GM18870 (cell line): ENCODE measurements around the gene RAB27B.
"Not testable (repeated sequence)": the region's sequence is repeated elsewhere in the genome, so short reads cannot be mapped to it uniquely, and the experiment has no call there.

ENCODE experiments used
- ATAC-seq: cut with Tn5 transposase; IDR thresholded peaks from one replicate; pipeline ENCODE4 v1.9.1; 2021; ENCODE audit warnings: moderate library complexity; ENCODE audit not compliant: unreplicated experiment

Gene RAB27B, protein sequence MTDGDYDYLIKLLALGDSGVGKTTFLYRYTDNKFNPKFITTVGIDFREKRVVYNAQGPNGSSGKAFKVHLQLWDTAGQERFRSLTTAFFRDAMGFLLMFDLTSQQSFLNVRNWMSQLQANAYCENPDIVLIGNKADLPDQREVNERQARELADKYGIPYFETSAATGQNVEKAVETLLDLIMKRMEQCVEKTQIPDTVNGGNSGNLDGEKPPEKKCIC

DNA sequence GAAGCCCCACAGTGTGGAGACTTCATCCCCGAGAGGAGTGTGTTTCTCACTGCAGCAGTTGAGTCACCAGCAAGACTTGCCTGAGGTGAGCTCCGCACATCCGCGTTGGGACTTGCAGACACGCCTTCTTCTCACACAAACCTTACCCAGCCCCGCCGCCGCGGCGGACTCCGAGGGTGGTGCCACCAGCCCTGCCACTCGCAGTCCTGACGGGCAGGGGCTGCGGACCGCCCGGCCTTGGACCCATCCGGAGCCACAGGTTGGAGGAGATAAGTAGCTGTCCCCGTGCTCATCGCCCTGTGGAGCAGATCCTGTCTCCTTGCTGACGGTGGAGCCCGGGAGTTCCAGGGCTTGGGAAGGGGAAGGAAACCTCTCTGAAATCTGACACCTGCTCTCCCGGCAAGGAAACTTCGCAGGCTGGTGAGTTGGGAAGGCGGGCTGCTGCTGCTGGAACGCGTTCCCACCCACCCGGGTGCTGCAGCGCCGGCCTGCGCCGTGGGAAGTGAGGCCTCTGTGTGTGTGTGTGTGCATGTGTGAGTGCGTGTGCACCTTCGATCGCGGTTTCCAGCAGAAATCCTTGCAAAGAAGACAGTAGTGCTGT is at the start of gene RAB27B:
Gene RAB27B (plus strand): TSS at position 197 of the 601 bp plus-strand sequence. CDS start 49,109 bp downstream, outside the sequence.
- no peak for ATAC-seq

DNA sequence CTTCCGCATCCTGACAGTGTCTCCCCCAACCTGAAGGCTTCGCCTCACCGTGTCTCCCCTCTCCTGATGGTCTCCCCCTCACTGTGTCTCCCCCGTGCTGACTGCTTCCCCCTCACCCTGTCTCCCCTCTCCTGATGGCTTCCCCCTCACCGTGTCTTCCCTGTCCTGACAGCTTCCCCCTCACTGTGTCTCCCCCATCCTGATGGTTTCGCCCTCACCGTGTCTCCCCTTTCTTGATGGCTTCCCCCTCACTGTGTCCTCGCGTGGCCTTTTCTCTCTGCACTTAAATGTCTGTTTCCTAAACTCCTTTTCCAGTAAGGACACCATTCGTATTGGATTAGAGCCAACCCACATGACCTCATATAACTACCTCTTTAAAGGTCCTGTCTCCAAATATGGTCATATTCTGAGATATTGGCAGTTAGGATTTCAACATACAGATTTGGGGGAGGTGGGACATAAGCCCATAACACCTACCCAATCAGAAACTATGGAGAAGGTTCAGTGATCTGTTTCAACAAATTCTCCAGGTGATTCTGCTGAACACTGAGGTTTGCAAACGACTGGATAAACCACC is 47.9 kb upstream of the RAB27B start:
- ATAC-seq: no peak

DNA sequence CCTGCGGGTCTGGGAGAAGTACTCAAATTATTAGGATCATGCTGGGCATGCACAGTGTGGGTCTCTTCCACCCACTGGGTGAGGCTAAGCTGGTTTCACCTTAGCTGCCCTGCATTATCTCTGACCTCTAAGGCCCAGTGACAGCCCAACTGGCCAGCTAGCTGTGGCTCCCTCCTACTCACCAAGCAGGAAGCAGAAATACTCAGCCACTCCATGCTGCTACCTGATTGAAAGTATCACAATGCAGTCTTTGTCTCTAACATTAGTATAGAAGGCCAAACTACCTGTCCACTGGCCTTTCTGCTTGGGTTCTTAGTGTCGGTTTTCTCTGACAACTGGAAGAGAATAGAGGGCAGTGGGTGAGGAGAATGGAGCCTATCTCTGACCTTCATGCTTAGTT is 47.3 kb upstream of the RAB27B start:
- no peak for ATAC-seq

DNA sequence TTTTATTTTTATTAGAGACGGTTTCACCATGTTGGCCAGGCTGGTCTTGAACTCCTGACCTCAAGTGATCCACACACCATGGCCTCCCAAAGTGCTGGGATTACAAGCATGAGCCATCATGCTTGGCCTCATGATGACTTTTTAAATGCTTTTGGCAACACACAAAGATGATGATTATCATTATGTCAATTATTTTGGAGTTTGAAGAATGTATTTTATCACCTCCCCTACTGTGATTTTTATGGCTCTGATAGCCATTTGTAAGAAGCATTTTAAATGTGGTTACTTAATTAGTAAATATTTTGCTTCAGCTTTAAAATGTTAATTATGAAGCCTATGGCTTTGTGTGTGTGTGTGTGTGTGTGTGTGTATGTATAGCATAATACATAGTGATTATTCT is 45.1 kb upstream of the RAB27B start:
- no peak for ATAC-seq

DNA sequence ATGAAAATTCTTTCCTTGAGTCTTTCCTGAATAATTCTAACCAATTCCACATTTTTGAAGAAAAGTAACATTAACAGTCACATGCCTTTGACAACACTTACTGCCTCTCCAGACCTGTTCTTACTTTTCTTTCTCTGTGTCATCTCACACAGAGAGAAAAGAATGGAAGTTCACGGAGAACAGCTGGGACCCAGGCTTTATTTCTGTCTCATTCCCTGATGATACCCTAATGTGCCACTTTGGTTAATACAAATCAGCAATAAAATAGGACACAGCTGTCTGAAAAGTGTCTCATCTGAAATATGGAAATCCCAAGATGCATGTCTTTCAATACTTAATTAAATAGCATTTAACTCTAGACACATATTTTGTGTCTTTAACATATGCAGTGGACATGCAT is 42.1 kb upstream of the RAB27B start:
- no peak for ATAC-seq

DNA sequence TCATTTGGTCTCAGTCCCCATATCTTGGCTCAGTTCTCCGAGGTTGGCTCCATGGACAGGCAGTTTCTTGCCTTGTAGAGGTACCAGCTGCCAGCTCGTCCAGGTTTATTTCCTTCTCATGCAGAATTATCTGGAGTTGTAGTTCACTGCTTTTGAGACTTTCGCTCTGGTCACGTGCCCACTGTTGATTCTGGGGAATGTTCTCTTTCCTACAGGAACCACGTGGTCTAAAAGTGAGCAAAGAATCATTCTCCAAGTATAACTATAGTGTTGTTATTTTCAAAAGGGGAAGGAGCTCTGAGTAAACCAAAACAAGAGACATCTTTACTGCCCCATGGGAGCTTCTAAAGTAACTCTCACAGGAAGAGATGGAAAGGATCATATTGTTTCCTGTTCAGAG is 41.2 kb upstream of the RAB27B start:
- ATAC-seq: no peak

DNA sequence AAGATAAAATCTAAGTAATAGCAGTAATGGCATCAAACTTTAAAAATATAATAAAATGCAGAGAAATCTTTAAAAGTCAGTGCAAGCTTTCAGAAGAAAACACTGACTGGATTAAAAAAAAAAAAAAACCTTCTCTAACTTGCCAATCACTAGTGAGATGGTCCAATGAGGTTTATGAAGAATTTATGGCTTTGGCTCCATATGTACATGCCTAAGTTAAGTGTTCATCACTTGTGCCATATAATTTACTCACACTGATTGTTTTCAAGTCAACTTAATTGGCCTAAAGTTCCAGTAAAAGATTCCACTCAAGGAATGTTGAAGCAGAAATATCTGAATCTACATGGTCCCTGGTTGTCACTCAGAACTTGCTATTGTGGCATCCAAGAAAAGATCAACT is 40.7 kb upstream of the RAB27B start:
- no peak for ATAC-seq

DNA sequence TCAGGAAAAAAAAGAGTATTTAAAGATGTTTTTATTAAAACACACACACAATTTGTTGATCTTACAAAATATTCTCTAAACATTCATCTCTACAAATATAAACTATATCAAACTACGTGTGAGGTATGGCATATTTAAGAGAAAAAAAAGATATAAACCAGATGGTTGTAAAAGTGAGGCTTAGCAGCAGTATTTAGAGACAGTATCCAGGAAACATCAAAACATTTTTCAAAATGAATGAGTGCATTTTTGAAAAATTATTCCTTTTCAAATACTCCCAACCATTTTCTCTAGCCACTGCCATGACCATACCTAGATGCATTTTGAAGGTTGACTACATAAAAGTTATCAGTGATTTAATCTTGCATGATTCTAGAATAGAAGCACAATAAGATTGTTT is 38.2 kb upstream of the RAB27B start:
- no peak for ATAC-seq

DNA sequence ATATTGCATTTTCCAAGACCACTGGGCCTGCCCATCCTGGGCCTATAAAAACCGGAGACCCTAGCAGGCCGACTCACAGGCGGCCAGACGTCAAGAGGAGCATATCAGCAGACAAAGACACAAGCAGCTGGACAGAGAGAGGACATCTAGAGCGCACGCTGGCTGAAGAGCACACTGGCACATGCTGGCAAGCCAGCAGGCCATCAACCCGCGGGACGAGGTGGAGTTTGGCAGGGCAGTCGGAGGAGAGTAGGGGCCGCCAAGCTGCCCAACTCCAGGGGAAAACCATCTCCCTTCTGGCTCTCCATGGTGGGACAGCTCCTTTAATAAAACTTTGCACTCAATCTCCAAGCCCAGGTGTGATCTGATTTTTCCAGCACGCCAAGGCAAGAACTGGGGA is 36.6 kb upstream of the RAB27B start:
- no peak for ATAC-seq

DNA sequence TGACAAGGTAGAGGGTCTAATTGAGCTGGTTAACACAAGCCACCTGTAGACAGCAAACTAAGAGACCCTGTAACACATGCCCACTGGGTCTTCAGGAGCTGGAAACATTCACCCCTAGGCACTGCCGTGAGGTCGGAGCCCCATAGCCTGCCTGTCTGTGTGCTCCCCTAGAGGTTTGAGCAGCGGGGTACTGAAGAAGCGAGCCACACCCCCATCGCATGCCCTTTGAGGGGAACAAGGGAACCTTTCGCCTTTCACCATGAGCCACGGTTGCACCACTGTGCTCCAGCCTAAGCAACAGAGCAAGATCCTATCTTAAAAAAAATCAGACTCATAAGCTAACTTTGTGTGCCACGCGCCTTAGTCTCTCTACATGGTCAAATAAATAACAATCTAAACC is 36.2 kb upstream of the RAB27B start:
- ATAC-seq: no peak

DNA sequence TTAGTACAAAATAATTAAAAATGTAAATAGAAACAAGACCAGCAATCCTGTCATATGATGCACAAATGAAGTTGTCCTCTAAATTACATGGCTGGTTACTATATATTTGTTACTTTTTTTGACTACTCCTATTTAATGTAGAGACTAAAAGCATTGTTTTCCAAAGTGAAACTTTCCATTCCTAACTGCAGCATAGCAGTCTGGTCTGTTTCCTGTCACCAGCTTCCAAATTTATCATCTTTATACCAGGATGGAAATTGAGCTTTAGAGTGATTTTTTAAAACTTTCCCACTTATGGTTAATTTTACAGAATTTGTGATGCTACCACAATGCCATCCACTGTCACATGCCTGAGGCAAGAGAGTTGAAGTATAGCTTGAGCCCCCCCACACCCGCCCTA is 33.5 kb upstream of the RAB27B start:
- no peak for ATAC-seq

DNA sequence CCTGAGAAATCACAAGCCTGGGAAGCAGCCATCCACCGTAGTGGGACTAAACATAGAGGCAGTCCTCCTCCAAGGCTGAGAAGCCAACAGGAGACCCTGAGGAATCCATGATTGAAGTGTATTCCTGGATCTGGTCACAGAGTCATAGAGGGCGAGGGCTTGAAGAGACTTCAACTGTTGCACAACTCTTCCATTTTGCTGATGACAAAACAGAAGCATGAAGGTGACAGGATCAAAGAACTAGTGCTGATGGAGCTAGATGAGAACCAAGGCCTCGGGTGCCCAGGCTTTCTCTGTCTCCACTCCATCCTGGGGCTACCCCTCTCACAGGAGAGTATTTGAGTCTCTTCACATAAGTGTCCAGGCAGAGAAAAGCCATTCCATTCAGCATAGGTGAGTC is 30.1 kb upstream of the RAB27B start:
- no peak for ATAC-seq

DNA sequence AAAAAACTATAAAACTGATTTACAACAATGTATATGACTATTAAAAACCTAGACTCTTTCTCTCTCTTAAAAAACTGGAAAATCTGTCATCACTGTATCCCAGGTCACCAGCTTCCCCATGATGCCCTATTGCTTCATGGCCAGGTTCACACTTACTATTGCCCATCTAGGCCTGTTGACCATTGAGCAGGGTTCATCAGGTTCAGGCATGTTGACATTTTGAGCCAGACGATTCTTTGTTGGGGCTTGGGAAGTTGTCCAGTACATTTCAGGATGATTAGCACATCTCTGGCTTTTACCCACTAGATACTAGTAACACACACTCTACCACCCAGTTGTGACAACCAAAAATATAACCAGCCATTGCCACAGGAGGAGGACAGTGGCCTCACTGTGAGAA is 26.9 kb upstream of the RAB27B start:
- no peak for ATAC-seq

DNA sequence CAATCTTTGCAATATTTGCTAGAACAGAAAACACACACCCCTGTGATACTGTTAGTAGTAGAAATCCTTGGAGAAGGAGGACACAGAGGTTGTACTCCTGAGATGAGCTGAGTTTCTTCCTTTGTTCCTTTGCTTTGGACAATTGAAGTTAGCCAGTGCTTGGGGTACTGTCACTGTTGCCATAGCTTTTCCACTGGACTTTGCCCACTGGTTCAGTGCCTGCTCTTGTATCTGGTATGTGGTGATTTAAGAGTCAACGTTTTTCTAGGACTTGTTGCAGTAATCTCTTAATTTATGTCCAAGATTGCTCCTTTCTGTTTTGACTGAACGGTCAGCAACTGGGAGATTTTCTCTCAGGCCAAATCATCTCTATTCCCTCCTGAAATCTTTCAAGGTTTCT is 26.1 kb upstream of the RAB27B start:
- ATAC-seq: no peak

DNA sequence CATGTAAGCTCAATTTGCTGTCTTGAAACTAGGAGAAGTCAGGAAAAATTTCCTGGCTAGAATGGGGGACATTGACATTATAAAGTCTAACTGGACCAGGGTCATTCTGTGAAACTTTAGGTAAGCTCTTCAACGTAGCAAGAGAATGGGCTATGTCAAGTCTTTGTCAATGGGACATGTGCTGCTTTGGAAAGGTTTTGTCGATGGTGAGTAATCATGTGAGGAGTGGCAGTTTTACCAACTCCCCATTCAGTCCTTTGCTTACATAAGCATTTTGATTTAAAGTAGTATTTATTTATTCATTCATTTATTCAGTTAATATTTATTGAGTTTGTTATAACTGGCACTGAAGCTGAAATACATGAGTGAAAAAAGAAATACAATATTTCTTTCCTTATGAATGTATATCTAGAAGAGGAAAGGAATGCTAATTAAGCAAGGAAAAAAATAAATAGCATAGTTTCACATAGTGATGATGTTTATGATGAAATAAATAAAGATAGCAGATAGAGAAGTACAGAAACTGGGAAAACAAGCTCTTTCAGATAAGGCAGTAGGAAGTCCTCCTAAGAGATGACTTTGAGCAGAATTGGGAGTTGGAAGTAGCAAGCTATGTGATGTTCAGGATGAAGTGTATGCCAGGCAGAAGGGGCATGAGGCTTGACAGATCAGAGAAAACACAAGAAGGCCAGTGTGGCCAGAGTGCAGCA is 25.4 kb upstream of the RAB27B start:
- ATAC-seq: no peak

DNA sequence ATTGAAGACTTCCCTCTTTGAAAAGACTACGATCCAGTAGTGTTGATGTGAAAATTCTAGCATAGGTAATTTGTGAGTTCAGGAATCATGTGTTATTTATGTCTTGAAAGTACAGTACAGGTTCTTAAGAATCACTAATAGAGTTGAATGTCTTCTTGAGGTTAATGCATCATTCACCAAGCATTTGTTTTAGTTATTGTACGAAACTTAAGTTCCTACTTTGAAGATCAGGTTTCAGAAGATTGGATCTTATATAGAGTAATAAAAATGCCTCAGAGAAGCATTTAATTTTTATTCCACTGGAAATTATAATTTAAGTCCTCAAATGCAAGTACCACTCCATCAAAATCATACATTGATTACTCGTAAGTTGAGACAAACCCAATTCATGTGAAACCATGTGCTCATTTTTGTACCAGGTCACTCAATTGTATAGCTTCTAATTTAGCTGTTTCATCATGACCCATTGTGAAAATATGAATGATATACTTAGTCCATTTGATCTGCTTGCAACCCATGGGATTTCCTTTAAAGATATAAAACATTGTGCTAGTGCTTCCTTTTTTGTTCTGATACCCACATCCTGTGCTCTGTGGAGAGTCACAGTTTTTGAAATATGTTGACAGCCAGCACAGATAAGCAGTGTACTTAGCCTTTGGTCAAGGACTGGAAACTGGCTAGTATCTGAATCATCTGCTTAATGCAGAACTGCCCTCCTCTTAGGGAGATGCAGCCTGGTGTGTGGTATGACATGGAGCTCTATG is 22.5 kb upstream of the RAB27B start:
- ATAC-seq: no peak

DNA sequence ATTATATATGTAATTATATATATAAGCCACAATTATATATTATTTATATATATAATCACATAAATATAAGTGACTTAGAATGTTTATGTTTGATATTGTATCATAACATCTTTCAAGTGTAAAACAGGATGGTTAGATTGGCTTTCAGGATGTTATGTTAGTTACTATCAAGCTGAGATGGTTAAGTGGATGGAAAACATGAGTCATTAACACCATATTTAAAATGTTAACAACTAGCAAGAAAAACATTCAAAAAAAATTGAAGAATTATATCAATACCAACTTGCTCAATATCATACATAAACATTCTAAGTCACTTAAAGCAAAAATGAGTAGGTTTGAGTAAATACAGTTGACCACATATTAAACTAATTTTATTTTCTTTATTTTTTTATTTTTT is 21.8 kb upstream of the RAB27B start:
- no peak for ATAC-seq

DNA sequence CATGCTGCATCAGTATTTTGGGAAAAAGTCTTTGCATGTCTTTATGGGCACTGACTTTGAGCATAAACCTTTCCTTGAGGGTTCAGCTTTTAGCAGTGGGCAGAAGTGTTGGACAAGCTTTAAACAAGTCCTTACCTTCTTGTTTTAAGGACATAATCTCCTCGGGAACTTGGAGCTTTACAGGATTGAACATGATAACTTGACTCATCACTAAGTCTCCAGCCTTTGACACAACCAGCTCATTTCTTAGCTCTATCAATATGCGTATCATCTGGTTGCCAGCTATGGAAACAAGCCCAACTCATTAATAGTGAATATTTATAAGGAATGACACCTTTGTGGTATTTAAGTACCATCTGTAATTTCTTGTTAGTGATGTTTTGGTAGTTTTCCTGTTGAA is 21.0 kb upstream of the RAB27B start:
- no peak for ATAC-seq

DNA sequence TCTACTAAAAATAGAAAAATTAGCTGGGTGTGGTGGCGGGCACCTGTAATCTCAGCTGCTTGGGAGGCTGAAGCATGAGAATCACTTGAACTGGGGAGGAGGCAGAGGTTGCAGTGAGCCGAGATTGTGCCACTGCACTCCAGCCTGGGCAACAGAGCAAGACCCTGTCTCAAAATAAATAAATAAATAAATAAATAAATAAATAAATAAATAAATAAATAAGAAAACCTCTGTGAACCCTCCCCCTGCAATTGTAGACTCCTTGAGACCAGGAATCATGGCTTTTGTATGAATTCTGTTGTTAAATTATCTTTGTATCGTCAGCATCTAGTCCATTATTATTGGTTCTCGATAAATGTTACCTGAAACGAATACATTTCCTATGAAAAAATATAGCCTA is 17.6 kb upstream of the RAB27B start:
- ATAC-seq: not testable (repeated sequence)

DNA sequence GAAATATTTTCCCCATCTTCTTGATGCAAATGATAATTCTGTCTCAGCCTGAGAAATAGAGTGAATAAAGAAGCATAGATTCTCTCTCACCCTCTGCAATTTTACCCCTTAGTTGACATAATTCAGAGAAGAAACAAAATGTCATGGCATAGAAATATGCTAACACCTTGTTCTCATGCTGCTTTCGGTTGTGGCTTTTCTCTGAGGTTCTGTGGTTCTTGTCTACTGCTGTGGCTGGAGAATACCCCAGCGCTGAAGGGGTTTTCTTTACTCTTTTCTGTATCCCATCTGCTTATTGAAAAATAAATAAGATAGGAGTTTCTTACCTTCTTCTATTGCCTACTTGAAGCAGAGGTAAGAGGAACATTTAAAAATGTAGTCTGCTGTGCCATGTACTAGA is 15.4 kb upstream of the RAB27B start:
- peak; percentile 79 for ATAC-seq

DNA sequence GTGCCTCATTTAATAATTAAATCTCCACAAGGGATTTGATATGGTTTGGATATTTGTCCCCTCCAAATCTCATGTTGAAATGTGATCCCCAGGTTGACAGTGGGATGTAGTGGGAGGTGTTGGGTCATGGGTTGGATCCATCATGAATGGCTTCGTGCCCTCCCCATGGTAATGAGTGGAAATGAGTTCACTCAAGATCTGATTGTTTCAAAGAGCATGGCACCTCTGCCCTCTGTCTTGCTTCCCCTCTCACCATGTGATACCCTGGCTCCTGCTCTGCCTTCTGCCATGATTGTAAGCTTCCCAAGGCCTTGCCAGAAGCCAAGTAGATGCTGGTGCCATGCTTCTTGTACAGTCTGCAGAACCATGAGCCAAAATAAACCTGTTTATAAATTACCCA is 15.0 kb upstream of the RAB27B start:
- ATAC-seq: no peak
